Measurements from ENCODE around the gene NPAP1.
"Not testable (repeated sequence)": the region's sequence is repeated elsewhere in the genome, so short reads cannot be mapped to it uniquely, and the experiment has no call there.

Gene NPAP1, protein sequence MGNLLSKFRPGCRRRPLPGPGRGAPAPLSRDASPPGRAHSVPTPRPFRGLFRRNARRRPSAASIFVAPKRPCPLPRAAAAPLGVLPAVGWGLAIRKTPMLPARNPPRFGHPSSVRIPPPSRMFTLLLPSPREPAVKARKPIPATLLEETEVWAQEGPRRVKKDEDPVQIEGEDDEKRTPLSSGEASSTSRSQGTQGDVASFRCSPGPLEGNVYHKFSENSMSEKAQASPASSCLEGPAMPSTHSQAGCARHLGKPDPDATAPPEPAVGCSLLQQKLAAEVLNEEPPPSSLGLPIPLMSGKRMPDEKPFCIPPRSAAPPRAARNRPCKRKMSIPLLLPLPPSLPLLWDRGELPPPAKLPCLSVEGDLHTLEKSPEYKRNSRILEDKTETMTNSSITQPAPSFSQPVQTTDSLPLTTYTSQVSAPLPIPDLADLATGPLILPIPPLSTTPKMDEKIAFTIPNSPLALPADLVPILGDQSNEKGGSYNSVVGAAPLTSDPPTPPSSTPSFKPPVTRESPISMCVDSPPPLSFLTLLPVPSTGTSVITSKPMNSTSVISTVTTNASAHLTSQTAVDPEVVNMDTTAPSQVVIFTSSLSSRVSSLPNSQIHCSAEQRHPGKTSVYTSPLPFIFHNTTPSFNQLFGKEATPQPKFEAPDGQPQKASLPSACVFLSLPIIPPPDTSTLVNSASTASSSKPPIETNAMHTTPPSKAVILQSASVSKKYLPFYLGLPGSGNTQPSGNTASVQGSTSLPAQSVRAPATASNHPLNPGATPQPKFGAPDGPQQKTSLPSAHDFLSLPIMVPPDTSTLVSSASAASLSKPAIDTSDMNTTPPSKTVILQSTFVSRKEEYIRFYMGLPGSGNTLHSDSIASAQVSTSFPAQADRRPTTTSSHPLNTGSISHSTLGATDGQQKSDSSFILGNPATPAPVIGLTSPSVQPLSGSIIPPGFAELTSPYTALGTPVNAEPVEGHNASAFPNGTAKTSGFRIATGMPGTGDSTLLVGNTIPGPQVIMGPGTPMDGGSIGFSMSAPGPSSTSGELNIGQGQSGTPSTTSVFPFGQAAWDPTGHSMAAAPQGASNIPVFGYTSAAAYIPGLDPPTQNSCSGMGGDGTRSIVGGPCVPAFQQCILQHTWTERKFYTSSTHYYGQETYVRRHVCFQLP

GRCh38 chr15:24675332-24676144, at the start of gene NPAP1:
TSS of gene NPAP1 (plus strand) at chr15:24675775. CDS start at chr15:24675868, 93 bp downstream.
- Mint-ChIP-seq H3K4me3 (no peak within 1 kb of the TSS), H3K36me3 (ENCODE audit: low read depth) (no peaks in the 10 kb centered on the region), H3K27ac (no peak within 1 kb of the TSS), H3K27me3 (no peaks in the 10 kb centered on the region), H3K9me3 (peaks cover 12% of the 10 kb centered on the region), H3K4me1 (ENCODE audit: low read depth) (no peaks in the 10 kb centered on the region)
- no peak for DNase-seq

DNA sequence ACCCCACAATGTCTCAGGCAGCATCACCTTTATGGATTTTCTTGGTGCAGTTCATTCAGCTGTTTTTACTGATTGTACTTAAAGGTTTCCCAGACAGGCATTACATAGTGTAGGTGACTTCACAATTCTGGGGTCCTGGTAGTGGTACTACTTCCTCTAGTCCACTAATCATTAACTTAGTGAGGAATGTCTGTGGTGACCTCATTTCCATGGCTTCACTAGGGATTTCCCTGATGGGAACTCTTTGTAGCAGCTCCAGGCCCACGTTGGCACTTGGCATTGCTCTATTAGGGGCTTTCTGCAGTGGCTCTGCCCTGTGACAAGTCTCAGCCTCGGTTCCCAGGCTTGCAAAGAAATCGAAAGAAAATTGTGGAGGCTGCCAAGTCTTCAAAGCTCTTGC, 48.1 kb upstream of the NPAP1 start:
- H3K4me1 Mint-ChIP-seq (ENCODE audit: low read depth) = no peaks in the 10 kb centered on the region
- H3K9me3 Mint-ChIP-seq = peaks cover 18% of the 10 kb centered on the region
- no peaks in the 10 kb centered on the region for H3K36me3 Mint-ChIP-seq (ENCODE audit: low read depth)
- H3K27ac Mint-ChIP-seq = no peak overlapping the region
- H3K4me3 Mint-ChIP-seq = no peak overlapping the region
- no peaks in the 10 kb centered on the region for H3K27me3 Mint-ChIP-seq
- DNase-seq = no peak

DNA sequence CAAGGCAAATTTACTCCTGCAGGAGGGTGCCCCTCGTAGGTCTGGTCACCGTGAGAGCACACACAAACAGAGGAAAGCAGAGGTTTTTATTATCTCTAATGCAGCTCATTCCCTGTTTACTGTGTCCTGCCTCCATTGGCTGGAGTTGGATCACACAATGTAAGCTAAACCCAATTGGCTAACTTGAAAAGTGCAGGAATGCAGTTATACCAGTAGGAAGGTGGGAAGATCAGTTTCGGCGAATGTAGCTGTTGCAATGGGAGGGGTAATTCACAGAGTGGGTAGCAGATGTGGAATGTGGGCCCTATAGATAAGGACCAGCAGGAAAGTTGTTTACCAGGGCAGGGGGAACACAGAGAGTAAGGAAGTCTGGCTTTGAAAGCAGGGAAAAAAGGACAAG, 42.5 kb upstream of the NPAP1 start:
- Mint-ChIP-seq H3K27me3 (no peaks in the 10 kb centered on the region), H3K27ac (no peak overlapping the region), H3K4me1 (ENCODE audit: low read depth) (no peaks in the 10 kb centered on the region), H3K4me3 (no peak overlapping the region), H3K9me3 (peaks cover 28% of the 10 kb centered on the region), H3K36me3 (ENCODE audit: low read depth) (no peaks in the 10 kb centered on the region)
- no peak for DNase-seq

GRCh38 chr15:24639412-24639811, 36.2 kb upstream of the NPAP1 start:
- not testable (repeated sequence) for H3K27ac Mint-ChIP-seq; H3K4me3 Mint-ChIP-seq; H3K36me3 Mint-ChIP-seq (ENCODE audit: low read depth); DNase-seq; H3K4me1 Mint-ChIP-seq (ENCODE audit: low read depth); H3K27me3 Mint-ChIP-seq
- peaks cover 27% of the 10 kb centered on the region for H3K9me3 Mint-ChIP-seq

DNA sequence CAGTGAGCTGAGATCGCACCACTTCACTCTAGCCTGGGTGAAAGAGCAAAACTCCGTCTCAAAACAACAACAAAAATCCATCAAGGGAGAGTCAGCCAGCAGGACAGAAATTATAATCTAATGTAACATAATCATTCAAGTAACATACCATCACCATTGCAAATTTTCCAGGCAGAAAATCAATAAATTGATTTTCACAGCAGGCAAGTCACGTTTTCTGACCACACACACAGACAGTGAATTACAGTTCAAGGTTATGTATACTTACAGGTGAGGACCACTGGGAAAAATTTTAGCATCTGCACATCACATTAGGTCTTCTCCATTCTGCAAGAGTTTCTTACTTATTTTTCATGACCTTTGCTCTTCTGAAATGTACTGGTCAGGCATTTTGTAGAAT, 29.9 kb upstream of the NPAP1 start:
- no peak overlapping the region for H3K4me3 Mint-ChIP-seq
- DNase-seq = no peak
- no peaks in the 10 kb centered on the region for H3K36me3 Mint-ChIP-seq (ENCODE audit: low read depth)
- H3K27ac Mint-ChIP-seq = no peak overlapping the region
- H3K27me3 Mint-ChIP-seq = no peaks in the 10 kb centered on the region
- no peaks in the 10 kb centered on the region for H3K4me1 Mint-ChIP-seq (ENCODE audit: low read depth)
- peaks cover 19% of the 10 kb centered on the region for H3K9me3 Mint-ChIP-seq

- Mint-ChIP-seq H3K36me3 (ENCODE audit: low read depth) (no peaks in the 10 kb centered on the region), H3K9me3 (peaks cover 9% of the 10 kb centered on the region), H3K27me3 (no peaks in the 10 kb centered on the region), H3K4me1 (ENCODE audit: low read depth) (no peaks in the 10 kb centered on the region), H3K27ac (no peak overlapping the region), H3K4me3 (no peak overlapping the region)
- DNase-seq = no peak
These were observed 16.0 kb upstream of the NPAP1 start for GRCh38 chr15:24659622-24660021.

DNA sequence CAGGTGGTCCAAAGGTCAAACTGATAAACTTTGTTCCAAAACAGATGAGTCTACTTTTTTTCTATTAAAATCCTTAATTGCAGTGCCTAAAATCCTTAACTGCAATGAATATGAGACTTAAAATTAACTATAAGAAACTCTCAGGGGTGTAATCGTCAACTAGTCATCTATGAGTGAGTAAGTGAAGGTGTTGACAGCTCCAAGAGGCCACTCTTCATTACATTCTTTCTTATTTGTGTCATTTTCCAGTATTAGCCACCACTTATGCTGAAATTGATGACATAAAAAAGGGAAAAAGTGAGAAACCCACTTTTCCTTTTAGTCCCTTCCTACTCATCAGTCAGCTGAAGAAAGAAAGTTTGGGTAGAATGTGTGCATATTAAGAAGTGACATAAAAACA, 12.6 kb upstream of the NPAP1 start:
- Mint-ChIP-seq H3K9me3 (peaks cover 8% of the 10 kb centered on the region), H3K4me1 (ENCODE audit: low read depth) (no peaks in the 10 kb centered on the region), H3K36me3 (ENCODE audit: low read depth) (no peaks in the 10 kb centered on the region), H3K27ac (no peak overlapping the region), H3K4me3 (no peak overlapping the region), H3K27me3 (no peaks in the 10 kb centered on the region)
- no peak for DNase-seq

GRCh38 chr15:24676431-24676830, 856 bp downstream of the NPAP1 start:
- Mint-ChIP-seq H3K27me3 (no peaks in the 10 kb centered on the region), H3K4me3 (no peak overlapping the region), H3K4me1 (ENCODE audit: low read depth) (no peaks in the 10 kb centered on the region), H3K9me3 (peaks cover 10% of the 10 kb centered on the region), H3K27ac (no peak overlapping the region), H3K36me3 (ENCODE audit: low read depth) (no peaks in the 10 kb centered on the region)
- DNase-seq = no peak

DNA sequence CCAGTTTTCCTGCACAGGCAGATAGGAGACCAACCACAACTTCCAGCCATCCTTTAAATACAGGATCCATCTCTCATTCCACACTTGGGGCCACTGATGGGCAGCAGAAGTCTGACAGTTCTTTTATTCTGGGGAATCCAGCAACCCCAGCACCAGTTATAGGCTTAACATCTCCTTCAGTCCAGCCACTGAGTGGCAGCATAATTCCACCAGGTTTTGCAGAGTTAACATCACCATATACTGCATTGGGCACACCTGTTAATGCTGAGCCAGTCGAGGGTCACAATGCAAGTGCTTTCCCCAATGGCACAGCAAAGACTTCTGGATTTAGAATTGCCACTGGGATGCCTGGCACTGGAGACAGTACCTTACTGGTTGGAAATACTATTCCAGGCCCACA, 2.9 kb downstream of the NPAP1 start:
- Mint-ChIP-seq H3K4me3 (no peak overlapping the region), H3K4me1 (ENCODE audit: low read depth) (no peaks in the 10 kb centered on the region), H3K36me3 (ENCODE audit: low read depth) (no peaks in the 10 kb centered on the region)

GRCh38 chr15:24682002-24682401, 6.4 kb downstream of the NPAP1 start:
- Mint-ChIP-seq H3K9me3 (peaks cover 11% of the 10 kb centered on the region), H3K27me3 (no peaks in the 10 kb centered on the region), H3K4me1 (ENCODE audit: low read depth) (no peaks in the 10 kb centered on the region), H3K27ac (no peak overlapping the region), H3K36me3 (ENCODE audit: low read depth) (no peaks in the 10 kb centered on the region), H3K4me3 (no peak overlapping the region)
- no peak for DNase-seq

More for the DNA sequence above, 2.9 kb downstream of the NPAP1 start:
- H3K27ac Mint-ChIP-seq = no peak overlapping the region
- peaks cover 7% of the 10 kb centered on the region for H3K9me3 Mint-ChIP-seq
- DNase-seq = no peak
- no peaks in the 10 kb centered on the region for H3K27me3 Mint-ChIP-seq

DNA sequence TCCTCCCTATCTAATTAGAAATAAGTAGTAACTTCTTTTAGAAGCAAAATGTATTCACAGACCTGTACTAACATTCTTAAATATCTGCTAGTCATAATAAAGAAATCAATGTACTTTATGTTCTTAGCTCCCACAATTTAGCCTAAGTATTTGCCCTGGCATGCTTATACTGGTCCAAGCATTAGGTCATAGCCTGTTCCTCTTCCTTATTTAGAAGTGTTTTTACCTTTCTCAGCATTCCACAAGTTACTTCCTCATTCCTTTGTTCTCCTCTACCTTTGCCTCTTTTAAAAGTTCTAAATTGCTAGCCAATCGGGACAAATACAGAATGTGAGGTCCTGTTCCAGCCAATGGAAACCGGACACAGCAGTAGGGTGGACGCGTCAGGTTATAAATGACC, 7.3 kb downstream of the NPAP1 start:
- H3K4me3 Mint-ChIP-seq; H3K27ac Mint-ChIP-seq; H3K9me3 Mint-ChIP-seq; H3K36me3 Mint-ChIP-seq (ENCODE audit: low read depth); DNase-seq; H3K27me3 Mint-ChIP-seq; H3K4me1 Mint-ChIP-seq (ENCODE audit: low read depth): not testable (repeated sequence)

- Mint-ChIP-seq H3K4me3 (no peak overlapping the region), H3K4me1 (ENCODE audit: low read depth) (no peaks in the 10 kb centered on the region)
These were observed 8.2 kb downstream of the NPAP1 start for GRCh38 chr15:24683736-24684135.

GRCh38 chr15:24684313-24684712, 8.7 kb downstream of the NPAP1 start:
- H3K27me3 Mint-ChIP-seq = no peaks in the 10 kb centered on the region
- H3K4me1 Mint-ChIP-seq (ENCODE audit: low read depth) = no peaks in the 10 kb centered on the region
- H3K36me3 Mint-ChIP-seq (ENCODE audit: low read depth) = no peaks in the 10 kb centered on the region
- H3K4me3 Mint-ChIP-seq = no peak overlapping the region
- DNase-seq = no peak
- H3K9me3 Mint-ChIP-seq = peaks cover 4% of the 10 kb centered on the region
- no peak overlapping the region for H3K27ac Mint-ChIP-seq

More at GRCh38 chr15:24683736-24684135, 8.2 kb downstream of the NPAP1 start:
- H3K36me3 Mint-ChIP-seq (ENCODE audit: low read depth) = no peaks in the 10 kb centered on the region
- no peak for DNase-seq
- peaks cover 4% of the 10 kb centered on the region for H3K9me3 Mint-ChIP-seq
- H3K27ac Mint-ChIP-seq = no peak overlapping the region
- H3K27me3 Mint-ChIP-seq = no peaks in the 10 kb centered on the region

GRCh38 chr15:24696201-24696600, 20.6 kb downstream of the NPAP1 start:
- Mint-ChIP-seq H3K36me3 (ENCODE audit: low read depth) (no peaks in the 10 kb centered on the region), H3K9me3 (peaks cover 10% of the 10 kb centered on the region), H3K27ac (no peak overlapping the region), H3K4me3 (no peak overlapping the region), H3K4me1 (ENCODE audit: low read depth) (no peaks in the 10 kb centered on the region), H3K27me3 (no peaks in the 10 kb centered on the region)
- DNase-seq = no peak

Data from activated T-cell treated with anti-CD3 and anti-CD28 coated beads, Interleukin-2, amount 50 U/mL, for 24 hours (primary cell).